SKM-1 (cell line): ENCODE data around the gene SERINC5.
"Not testable (repeated sequence)": the region's sequence is repeated elsewhere in the genome, so short reads cannot be mapped to it uniquely, and the experiment has no call there.

Experiments
- DNase-seq: peaks from one replicate; lab custom pipeline; 2025; ENCODE audit not compliant: unreplicated experiment; lab: John Stamatoyannopoulos, UW

SERINC5 gene

DNA sequence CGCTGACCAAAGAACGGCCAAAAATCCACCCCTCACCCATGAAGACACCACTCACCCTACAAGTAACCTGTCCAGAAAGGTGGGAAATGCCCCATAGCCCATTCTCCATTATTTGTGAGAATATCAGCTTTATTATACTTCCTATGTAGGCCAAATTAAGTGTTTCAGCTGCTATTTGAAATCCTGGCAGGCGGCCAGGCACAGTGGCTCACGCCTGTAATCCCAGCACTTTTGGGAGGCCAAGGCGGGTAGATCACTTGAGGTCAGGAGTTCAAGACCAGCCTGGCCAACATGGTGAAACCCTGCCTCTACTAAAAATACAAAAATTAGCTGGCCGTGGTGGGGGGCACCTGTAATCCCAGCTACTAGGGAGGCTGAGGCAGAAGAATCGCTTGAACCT, 54.1 kb downstream of the SERINC5 start:
- DNase-seq: not testable (repeated sequence)

DNA sequence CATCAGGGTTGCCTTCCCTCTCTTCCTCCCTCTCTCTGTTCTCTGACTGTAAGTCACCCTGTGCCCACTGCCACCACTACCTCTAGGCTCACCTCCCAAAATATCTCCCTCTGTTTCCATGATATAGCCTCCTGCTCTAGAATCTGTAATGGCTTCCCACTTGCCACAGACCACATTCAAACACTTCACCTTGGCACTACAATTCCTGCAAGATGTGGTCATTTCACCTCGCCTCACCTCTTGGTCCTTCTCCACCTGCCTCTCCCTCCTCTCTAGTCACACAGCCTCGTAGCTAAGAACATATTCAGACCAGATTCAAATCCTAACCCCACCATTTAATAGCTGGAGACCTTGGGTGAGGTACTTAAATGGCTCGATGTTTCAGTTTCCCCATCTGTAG, 56.9 kb downstream of the SERINC5 start:
- DNase-seq: no peak

- DNase-seq: no peak
Observed at GRCh38 chr5:80198399-80198798, 57.4 kb downstream of the SERINC5 start.

- DNase-seq: no peak
Observed at GRCh38 chr5:80195837-80196400, 59.9 kb downstream of the SERINC5 start.

DNA sequence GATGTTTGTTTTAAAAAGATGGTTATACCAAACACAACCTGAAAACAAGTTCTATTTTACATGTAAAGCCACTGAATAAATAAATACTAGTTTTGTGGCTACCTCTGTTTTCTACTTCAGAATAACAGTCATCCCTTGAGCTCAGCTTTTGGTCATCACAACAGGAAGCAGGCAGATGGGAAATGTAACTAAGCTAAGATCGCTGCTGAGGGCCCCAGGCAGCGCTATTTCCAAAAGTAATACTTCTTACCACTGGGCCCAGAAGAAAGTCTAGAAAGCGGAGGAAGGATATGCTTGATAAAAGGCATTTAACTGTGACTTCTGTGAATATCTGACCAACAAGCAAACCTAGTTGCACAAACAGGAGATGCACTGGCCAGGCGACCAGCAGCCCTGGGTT, 61.4 kb downstream of the SERINC5 start:
- DNase-seq: no peak

GRCh38 chr5:80193401-80193800, 62.4 kb downstream of the SERINC5 start:
- no peak for DNase-seq

GRCh38 chr5:80192507-80193241, 63.2 kb downstream of the SERINC5 start:
- DNase-seq: no peak

- no peak for DNase-seq
Observed at GRCh38 chr5:80191991-80192398, 63.9 kb downstream of the SERINC5 start.

- DNase-seq: no peak
Observed at GRCh38 chr5:80191397-80191796, 64.5 kb downstream of the SERINC5 start.

- no peak for DNase-seq
Observed at GRCh38 chr5:80190960-80191359, 64.9 kb downstream of the SERINC5 start.

- DNase-seq: no peak
Observed at GRCh38 chr5:80189701-80190100, 66.1 kb downstream of the SERINC5 start.

- DNase-seq: no peak
Observed at GRCh38 chr5:80189201-80189600, 66.6 kb downstream of the SERINC5 start.

- no peak for DNase-seq
Observed at GRCh38 chr5:80187421-80188090, 68.3 kb downstream of the SERINC5 start.

DNA sequence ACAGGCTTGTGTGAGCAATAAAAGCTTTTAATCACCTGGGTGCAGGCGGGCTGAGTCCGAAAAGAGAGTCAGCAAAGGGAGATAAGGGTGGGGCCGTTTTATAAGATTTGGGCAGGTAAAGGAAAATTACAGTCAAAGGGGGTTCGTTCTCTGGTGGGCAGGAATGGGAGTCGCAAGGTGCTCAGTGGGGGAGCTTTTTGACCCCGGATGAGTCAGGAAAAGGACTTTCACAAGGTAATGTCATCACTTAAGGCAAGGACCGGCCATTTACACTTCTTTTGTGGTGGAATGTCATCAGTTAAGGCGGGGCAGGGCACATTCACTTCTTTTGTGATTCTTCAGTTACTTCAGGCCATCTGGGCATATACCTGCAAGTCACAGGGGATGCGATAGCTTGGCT, 70.3 kb downstream of the SERINC5 start:
- not testable (repeated sequence) for DNase-seq

GRCh38 chr5:80185095-80185494, 70.8 kb downstream of the SERINC5 start:
- no peak for DNase-seq

DNA sequence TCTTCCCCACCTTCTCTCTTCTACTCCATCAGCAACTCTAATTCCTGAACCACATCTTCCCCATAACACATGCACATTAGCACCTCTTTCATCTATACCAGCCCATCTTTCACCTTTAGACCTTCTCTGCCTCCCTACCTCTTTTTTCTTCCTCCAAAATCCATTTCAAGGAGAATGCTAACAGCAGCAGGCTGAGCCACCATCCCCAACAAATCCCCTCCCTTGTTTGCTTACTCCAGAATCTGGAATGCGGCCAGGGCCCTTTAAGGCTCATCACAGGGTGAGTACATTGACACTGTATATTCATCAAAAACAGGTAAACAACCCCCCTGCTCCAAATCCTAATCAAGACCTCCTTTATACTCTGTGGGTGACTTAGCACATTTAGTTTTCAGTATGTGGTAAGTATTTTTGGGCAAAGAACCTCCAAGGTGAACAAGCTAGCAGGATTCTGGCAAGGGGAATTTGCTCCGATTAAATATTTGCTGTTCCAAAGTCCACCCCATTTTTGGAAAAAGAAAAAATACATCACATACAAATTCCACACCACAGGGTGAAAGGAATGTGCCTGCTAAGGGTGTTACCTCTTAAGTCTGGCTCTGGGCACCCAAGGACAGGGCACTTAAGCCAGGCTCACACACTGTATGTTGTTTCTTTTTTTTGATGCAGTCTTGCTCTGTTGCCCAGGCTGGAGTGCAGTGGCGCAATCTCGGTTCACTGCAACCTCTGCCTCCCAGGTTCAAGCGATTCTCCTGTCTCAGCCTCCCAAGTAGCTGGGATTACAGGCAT, 71.4 kb downstream of the SERINC5 start:
- DNase-seq: no peak

GRCh38 chr5:80183728-80184234, 72.1 kb downstream of the SERINC5 start:
- DNase-seq: not testable (repeated sequence)

- DNase-seq: no peak
Observed at GRCh38 chr5:80182809-80183580, 72.9 kb downstream of the SERINC5 start.

DNA sequence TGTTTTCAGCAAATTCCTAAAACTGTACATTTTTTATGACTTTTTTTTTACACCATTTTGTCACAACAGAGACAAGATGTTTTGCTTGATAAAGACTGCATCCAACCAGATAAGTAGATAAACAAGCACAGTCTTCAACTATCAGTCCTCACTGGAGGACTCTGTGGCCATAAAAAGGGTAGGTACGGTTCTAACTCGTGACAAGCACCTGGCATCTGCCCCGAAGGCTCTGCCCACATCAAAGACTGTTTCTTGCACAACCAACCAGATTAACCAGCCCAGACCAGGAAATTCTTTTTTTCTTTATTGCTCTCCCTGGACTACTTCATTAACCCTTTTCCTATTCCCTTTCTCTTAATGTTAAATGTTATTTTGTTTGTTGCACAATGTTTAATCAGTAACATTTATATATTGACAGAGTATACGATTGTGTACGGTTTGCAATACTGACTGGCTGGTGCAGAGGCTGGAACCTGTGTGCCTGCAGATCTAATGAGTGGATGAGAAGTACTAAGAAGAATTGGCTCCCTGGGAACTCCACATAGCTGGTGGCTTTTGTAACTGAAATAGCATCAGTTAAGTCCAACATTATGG, 74.1 kb downstream of the SERINC5 start:
- no peak for DNase-seq

DNA sequence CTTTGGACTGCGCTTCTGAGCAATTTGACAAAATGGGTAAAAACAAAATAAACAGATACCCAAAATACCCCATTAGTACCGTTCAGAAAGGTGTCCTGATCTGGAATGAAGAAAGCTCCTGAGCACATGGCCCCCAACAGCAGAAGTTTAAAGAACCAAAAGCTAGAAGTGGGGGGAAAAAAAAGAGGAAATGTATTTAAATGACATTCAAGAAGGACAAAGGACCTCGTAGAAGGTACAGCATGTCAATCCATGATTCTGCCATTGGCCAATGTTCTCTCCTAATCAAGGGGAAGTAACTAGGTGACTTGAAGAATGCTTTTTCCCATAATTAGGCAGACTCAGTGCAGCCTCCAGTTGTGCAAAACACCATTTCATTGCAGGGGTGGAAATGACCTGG, 78.6 kb downstream of the SERINC5 start:
- DNase-seq: no peak
